ENCODE results near the gene ITGA6. TPM values are rescaled to one million over a fixed set of nuclear protein-coding genes. Genes with fewer than 3 reads are reported as not detected.

Gene ITGA6
- total and polyA plus RNA-seq, 8 donors, result 43.1 to 93.5 (median 75.1) TPM

- Histone ChIP-seq H3K4me3 (no peak overlapping the region), H3K4me1 (peaks cover 0 to 20% of the 10 kb centered on the region in 2 donors), H3K9me3 (no peaks in the 10 kb centered on the region), H3K36me3 (no peaks in the 10 kb centered on the region), H3K27me3 (no peaks in the 10 kb centered on the region), H3K27ac (no peak overlapping the region)
- intact Hi-C loops (cut with DNase I), result no loop called here
- ATAC-seq (no peak), DNase-seq (peak in 1 of 4 donors; percentile 53)
- no peak for TF ChIP-seq CTCF (IDR thresholded peaks at IDR 0.05)
These were observed 18.5 kb downstream of the ITGA6 start for GRCh38 chr2:172445851-172446250.

- ATAC-seq (no peak), DNase-seq (no peak)
- H3K4me3 ChIP-seq, result no peak overlapping the region
- H3K36me3 ChIP-seq, result no peaks in the 10 kb centered on the region
- TF ChIP-seq CTCF (IDR thresholded peaks at IDR 0.05), result no peak
- intact Hi-C loops (cut with DNase I), result no loop called here
- no peaks in the 10 kb centered on the region for H3K9me3 ChIP-seq
- no peaks in the 10 kb centered on the region for H3K27me3 ChIP-seq
- H3K27ac ChIP-seq, result no peak overlapping the region
- peaks cover 0 to 19% of the 10 kb centered on the region in 2 donors for H3K4me1 ChIP-seq
These were observed 19.2 kb downstream of the ITGA6 start for GRCh38 chr2:172446474-172447063.

- H3K9me3 ChIP-seq, result no peaks in the 10 kb centered on the region
- ATAC-seq, result no peak
- H3K27ac ChIP-seq, result no peak overlapping the region
- DNase-seq, result no peak
- intact Hi-C loops (cut with DNase I), result no loop called here
- peaks cover 0 to 8% of the 10 kb centered on the region in 2 donors for H3K4me1 ChIP-seq
- H3K27me3 ChIP-seq, result no peaks in the 10 kb centered on the region
- H3K4me3 ChIP-seq, result no peak overlapping the region
- TF ChIP-seq CTCF (IDR thresholded peaks at IDR 0.05), result no peak
- H3K36me3 ChIP-seq, result no peaks in the 10 kb centered on the region
These were observed 20.6 kb downstream of the ITGA6 start for GRCh38 chr2:172447811-172448493.

- TF ChIP-seq CTCF (IDR thresholded peaks at IDR 0.05), result no peak
- no peak for DNase-seq
- Histone ChIP-seq H3K36me3 (no peaks in the 10 kb centered on the region), H3K9me3 (no peaks in the 10 kb centered on the region), H3K4me1 (peaks cover 0 to 9% of the 10 kb centered on the region in 2 donors), H3K27me3 (no peaks in the 10 kb centered on the region), H3K4me3 (no peak overlapping the region), H3K27ac (no peak overlapping the region)
- intact Hi-C loops (cut with DNase I), result no loop called here
- no peak for ATAC-seq
These were observed 21.3 kb downstream of the ITGA6 start for GRCh38 chr2:172448544-172449267.

GRCh38 chr2:172449911-172450550 is 22.6 kb downstream of the ITGA6 start:
- H3K27me3 ChIP-seq, result no peaks in the 10 kb centered on the region
- intact Hi-C loops (cut with DNase I), result no loop called here
- ATAC-seq, result no peak

More at GRCh38 chr2:172449911-172450550, 22.6 kb downstream of the ITGA6 start:
- Histone ChIP-seq H3K9me3 (no peaks in the 10 kb centered on the region), H3K4me1 (peaks cover 3 to 20% of the 10 kb centered on the region in 2 donors), H3K27ac (no peak overlapping the region), H3K4me3 (no peak overlapping the region), H3K36me3 (no peaks in the 10 kb centered on the region)
- no peak for TF ChIP-seq CTCF (IDR thresholded peaks at IDR 0.05)
- DNase-seq, result no peak
